GM12801 (cell line): ENCODE data around the gene TAF4B.

ENCODE experiments used
- TF ChIP-seq, protein P1 (sequence below): IDR thresholded peaks from one replicate; pipeline ENCODE4 v1.5.1; 2011; ENCODE audit warnings: control low read depth; ENCODE audit not compliant: insufficient read length; ENCODE audit errors: extremely low read depth

TAF4B gene

DNA sequence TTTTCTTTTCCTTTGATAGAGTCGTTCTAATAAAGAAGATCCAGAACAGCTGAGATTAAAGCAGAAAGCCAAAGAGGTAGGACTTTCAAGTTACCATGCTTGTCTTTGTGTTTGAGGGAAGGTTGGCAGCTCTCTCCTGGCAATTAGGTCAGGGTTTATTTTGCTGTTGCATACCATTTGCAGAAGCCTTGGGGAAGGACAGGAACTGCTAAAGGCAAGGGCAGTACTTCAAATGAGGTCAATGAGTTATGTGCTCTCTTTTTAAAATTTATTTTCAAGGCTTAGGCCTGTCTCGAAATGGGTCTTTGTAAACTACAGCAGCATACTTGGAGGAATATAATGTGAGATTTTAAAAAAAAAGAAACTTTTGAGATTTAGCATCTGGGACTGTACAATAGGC, 108.9 kb downstream of the TAF4B start:
- TF ChIP-seq, protein P1, sequence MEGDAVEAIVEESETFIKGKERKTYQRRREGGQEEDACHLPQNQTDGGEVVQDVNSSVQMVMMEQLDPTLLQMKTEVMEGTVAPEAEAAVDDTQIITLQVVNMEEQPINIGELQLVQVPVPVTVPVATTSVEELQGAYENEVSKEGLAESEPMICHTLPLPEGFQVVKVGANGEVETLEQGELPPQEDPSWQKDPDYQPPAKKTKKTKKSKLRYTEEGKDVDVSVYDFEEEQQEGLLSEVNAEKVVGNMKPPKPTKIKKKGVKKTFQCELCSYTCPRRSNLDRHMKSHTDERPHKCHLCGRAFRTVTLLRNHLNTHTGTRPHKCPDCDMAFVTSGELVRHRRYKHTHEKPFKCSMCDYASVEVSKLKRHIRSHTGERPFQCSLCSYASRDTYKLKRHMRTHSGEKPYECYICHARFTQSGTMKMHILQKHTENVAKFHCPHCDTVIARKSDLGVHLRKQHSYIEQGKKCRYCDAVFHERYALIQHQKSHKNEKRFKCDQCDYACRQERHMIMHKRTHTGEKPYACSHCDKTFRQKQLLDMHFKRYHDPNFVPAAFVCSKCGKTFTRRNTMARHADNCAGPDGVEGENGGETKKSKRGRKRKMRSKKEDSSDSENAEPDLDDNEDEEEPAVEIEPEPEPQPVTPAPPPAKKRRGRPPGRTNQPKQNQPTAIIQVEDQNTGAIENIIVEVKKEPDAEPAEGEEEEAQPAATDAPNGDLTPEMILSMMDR = no peak

DNA sequence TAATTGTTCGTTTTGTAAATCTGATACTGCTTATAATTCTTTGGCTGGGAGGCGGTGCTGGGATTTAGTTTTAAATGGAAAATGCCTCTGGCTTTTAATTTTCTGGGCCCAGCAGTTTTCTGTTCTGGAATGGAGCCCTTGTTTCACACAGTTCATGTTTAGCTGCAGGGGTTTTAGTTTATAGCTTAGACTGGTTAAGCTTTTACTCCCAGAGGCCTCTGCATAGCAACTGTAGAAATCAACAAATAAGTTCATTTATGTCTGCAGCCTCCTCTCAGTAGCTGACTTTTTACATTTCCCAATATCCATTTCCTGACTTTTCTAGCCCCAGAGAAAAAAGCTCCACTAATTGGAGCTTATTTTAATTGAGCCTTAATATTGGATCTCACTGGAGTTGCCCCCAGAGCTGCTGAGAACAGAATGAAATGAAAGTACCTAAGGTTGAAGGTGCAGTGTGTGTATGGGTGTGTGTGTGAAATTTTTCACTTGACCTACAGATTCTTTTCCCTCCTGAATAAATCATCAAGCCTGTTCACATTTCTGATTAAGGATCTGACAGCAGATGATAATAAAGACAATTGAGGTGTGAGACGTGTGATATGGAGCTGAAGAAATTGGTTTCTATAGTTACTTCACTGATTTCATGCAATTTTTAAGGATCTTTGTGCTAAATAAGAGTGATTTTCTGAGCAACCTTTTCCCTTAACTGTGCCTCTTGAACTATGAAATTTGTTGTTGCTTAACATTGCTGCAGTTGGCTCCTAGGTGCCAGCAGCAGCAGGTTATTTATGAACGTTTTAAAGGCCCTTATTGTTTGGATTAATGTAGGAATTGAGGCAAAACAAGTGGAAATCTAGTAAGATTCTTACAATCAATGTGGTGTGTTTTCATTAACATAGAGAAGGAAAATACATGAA, 109.6 kb downstream of the TAF4B start:
- TF ChIP-seq, protein P1 = no peak

DNA sequence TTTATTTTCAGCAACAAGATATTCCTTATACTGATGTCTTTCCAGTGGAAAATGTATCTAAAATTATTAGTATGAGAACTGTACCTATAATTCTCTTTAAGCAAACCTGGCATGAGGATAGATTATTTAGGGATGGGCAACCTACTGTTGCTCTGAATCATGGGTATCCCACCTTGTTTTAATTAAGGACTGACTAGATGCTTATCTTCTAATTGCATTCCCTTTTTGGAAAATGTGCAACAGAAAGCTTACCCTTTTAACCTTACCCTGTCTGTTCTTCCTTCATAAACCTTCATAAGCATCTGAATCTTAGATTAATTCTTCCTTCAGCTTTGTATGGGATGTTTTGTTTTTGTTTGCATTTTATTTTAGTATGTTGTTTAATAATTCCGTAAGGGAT, 110.3 kb downstream of the TAF4B start:
- TF ChIP-seq, protein P1 = no peak

DNA sequence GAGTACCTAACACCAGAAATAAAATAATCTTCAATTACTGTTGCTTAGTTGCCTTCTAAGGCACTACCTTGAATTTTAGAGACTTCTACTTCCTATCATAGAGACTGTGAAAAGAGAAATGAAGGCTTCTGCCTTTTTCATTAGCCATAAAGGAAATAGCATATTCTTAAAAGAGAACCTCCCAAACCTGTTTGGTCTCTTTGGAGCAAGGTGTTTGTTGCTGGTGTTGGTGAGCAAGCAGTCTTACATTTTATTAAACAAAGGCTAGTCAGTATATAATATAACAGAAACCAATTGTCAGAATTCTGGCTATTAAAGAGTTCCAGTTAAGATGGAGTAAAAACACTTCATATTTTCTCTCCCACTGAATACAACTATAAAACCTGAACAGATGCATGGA, 116.4 kb downstream of the TAF4B start:
- TF ChIP-seq, protein P1 = no peak

DNA sequence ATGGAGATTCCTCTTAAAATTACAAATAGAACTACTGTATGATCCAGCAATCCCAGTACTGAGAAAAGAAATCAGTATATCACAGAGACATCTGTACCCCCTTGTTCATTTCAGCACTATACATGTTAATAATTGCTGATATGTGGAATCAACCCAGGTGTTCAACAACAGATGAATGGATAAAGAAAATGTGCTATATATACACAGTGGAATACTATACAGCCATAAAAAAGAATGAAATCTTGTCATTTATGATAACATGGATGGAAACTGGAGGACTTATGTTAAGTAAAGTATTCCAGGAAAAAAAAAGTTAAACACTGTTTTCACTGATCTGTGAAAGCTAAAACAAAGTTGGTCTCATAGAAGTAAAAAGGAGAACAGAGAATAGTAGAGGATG, 124.7 kb downstream of the TAF4B start:
- TF ChIP-seq, protein P1 = no peak

DNA sequence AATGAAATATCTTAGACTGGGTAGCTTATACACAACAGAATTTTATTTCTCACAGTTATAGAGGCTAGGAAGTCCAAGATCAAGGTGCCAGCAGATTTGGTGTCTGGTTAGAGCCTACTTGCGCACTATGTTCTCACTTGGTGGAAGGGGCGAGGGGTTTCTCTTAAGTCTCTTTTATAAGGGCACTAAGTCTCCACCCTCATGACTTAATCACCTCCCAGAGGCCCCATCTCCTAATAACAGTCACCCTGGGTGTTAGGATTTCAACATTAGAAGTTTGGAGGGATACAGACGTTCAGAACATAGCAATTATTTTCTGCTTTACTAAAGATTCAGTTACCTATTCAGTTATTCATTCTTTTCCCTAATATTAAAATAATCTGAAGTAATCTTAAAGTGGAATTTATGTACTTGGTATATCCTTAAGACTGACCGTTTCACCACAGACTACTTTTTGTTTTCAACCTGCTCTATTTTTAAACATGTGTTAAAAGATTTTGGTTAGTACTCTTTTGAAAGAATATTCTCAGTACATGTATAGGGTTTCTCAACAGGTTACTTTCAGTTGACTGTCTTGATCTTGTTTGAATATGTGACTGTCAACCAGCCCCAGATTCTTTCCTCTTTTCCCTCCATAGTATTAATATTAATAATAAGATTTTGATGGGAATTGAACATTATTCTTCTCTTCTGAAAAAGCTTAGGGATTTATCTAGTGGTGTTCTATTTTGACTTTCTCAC, 130.0 kb downstream of the TAF4B start:
- TF ChIP-seq, protein P1 = no peak

DNA sequence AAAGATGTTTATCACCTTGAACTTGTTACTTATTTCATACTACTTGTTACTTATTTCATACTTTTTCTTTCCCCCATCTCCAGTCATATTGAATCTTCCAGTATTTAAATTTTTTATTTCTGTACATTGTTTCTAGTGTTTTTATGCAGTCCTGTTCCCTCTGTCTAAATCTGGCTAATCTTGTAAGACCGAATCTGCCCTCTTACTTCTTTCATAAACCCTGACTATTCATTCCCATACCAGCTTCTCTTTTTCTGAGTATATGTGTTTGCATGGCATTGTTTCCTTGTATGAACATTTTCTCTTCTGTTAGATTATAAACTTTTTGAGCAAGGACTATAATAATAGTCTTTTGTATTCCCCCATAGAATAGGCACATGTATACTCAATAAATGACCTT, 131.7 kb downstream of the TAF4B start:
- TF ChIP-seq, protein P1 = no peak
